Measurements from ENCODE around the gene PGAP1.
"Not testable (repeated sequence)": the region's sequence is repeated elsewhere in the genome, so short reads cannot be mapped to it uniquely, and the experiment has no call there.

Gene PGAP1

GRCh38 chr2:196915507-196916189 is 10.9 kb downstream of the PGAP1 start:
- peaks cover 7% of the 10 kb centered on the region for H3K4me1 ChIP-seq (ENCODE audit: control insufficient read depth, insufficient read depth, low read length)
- no peaks in the 10 kb centered on the region for H3K9me3 ChIP-seq (ENCODE audit: control insufficient read depth, low read length)
- no peak overlapping the region for H3K4me3 ChIP-seq (ENCODE audit: low read length)
- H3K9ac ChIP-seq (ENCODE audit: low read length) = no peak overlapping the region
- H3K36me3 ChIP-seq (ENCODE audit: control insufficient read depth, insufficient read depth, low read length) = no peaks in the 10 kb centered on the region
- H3K27me3 ChIP-seq (ENCODE audit: control insufficient read depth, insufficient read depth, low read length) = no peaks in the 10 kb centered on the region

GRCh38 chr2:196914867-196915460 is 11.5 kb downstream of the PGAP1 start:
- H3K4me1 ChIP-seq (ENCODE audit: control insufficient read depth, insufficient read depth, low read length) = peaks cover 7% of the 10 kb centered on the region
- no peak overlapping the region for H3K4me3 ChIP-seq (ENCODE audit: low read length)
- H3K9me3 ChIP-seq (ENCODE audit: control insufficient read depth, low read length) = no peaks in the 10 kb centered on the region
- no peaks in the 10 kb centered on the region for H3K27me3 ChIP-seq (ENCODE audit: control insufficient read depth, insufficient read depth, low read length)
- no peak overlapping the region for H3K9ac ChIP-seq (ENCODE audit: low read length)
- H3K36me3 ChIP-seq (ENCODE audit: control insufficient read depth, insufficient read depth, low read length) = no peaks in the 10 kb centered on the region

GRCh38 chr2:196913691-196914090 is 12.8 kb downstream of the PGAP1 start:
- H3K27me3 ChIP-seq (ENCODE audit: control insufficient read depth, insufficient read depth, low read length) = no peaks in the 10 kb centered on the region
- H3K4me1 ChIP-seq (ENCODE audit: control insufficient read depth, insufficient read depth, low read length) = peaks cover 7% of the 10 kb centered on the region
- H3K36me3 ChIP-seq (ENCODE audit: control insufficient read depth, insufficient read depth, low read length) = no peaks in the 10 kb centered on the region
- H3K9ac ChIP-seq (ENCODE audit: low read length) = no peak overlapping the region
- no peaks in the 10 kb centered on the region for H3K9me3 ChIP-seq (ENCODE audit: control insufficient read depth, low read length)
- H3K4me3 ChIP-seq (ENCODE audit: low read length) = no peak overlapping the region

- H3K9me3 ChIP-seq (ENCODE audit: control insufficient read depth, low read length); H3K4me1 ChIP-seq (ENCODE audit: control insufficient read depth, insufficient read depth, low read length); H3K9ac ChIP-seq (ENCODE audit: low read length); H3K4me3 ChIP-seq (ENCODE audit: low read length); H3K36me3 ChIP-seq (ENCODE audit: control insufficient read depth, insufficient read depth, low read length); H3K27me3 ChIP-seq (ENCODE audit: control insufficient read depth, insufficient read depth, low read length): not testable (repeated sequence)
Measured at GRCh38 chr2:196905365-196905764, 21.1 kb downstream of the PGAP1 start.

GRCh38 chr2:196902828-196903227 is 23.7 kb downstream of the PGAP1 start:
- Histone ChIP-seq H3K4me3 (ENCODE audit: low read length) (no peak overlapping the region), H3K9me3 (ENCODE audit: control insufficient read depth, low read length) (no peaks in the 10 kb centered on the region), H3K36me3 (ENCODE audit: control insufficient read depth, insufficient read depth, low read length) (no peaks in the 10 kb centered on the region), H3K9ac (ENCODE audit: low read length) (no peak overlapping the region), H3K27me3 (ENCODE audit: control insufficient read depth, insufficient read depth, low read length) (no peaks in the 10 kb centered on the region), H3K4me1 (ENCODE audit: control insufficient read depth, insufficient read depth, low read length) (no peaks in the 10 kb centered on the region)

GRCh38 chr2:196900843-196901242 is 25.7 kb downstream of the PGAP1 start:
- Histone ChIP-seq H3K4me3 (ENCODE audit: low read length) (no peak overlapping the region), H3K9ac (ENCODE audit: low read length) (no peak overlapping the region), H3K4me1 (ENCODE audit: control insufficient read depth, insufficient read depth, low read length) (no peaks in the 10 kb centered on the region), H3K36me3 (ENCODE audit: control insufficient read depth, insufficient read depth, low read length) (no peaks in the 10 kb centered on the region), H3K27me3 (ENCODE audit: control insufficient read depth, insufficient read depth, low read length) (no peaks in the 10 kb centered on the region), H3K9me3 (ENCODE audit: control insufficient read depth, low read length) (no peaks in the 10 kb centered on the region)

GRCh38 chr2:196899976-196900375 is 26.5 kb downstream of the PGAP1 start:
- Histone ChIP-seq H3K9me3 (ENCODE audit: control insufficient read depth, low read length) (no peaks in the 10 kb centered on the region), H3K4me1 (ENCODE audit: control insufficient read depth, insufficient read depth, low read length) (no peaks in the 10 kb centered on the region), H3K4me3 (ENCODE audit: low read length) (no peak overlapping the region), H3K36me3 (ENCODE audit: control insufficient read depth, insufficient read depth, low read length) (no peaks in the 10 kb centered on the region), H3K9ac (ENCODE audit: low read length) (no peak overlapping the region), H3K27me3 (ENCODE audit: control insufficient read depth, insufficient read depth, low read length) (no peaks in the 10 kb centered on the region)

- Histone ChIP-seq H3K27me3 (ENCODE audit: control insufficient read depth, insufficient read depth, low read length) (no peaks in the 10 kb centered on the region), H3K4me3 (ENCODE audit: low read length) (no peak overlapping the region), H3K4me1 (ENCODE audit: control insufficient read depth, insufficient read depth, low read length) (no peaks in the 10 kb centered on the region), H3K9ac (ENCODE audit: low read length) (no peak overlapping the region), H3K9me3 (ENCODE audit: control insufficient read depth, low read length) (no peaks in the 10 kb centered on the region), H3K36me3 (ENCODE audit: control insufficient read depth, insufficient read depth, low read length) (no peaks in the 10 kb centered on the region)
Measured at GRCh38 chr2:196891136-196891535, 35.4 kb downstream of the PGAP1 start.

- Histone ChIP-seq H3K4me3 (ENCODE audit: low read length) (no peak overlapping the region), H3K36me3 (ENCODE audit: control insufficient read depth, insufficient read depth, low read length) (no peaks in the 10 kb centered on the region), H3K9ac (ENCODE audit: low read length) (no peak overlapping the region), H3K4me1 (ENCODE audit: control insufficient read depth, insufficient read depth, low read length) (no peaks in the 10 kb centered on the region), H3K9me3 (ENCODE audit: control insufficient read depth, low read length) (no peaks in the 10 kb centered on the region), H3K27me3 (ENCODE audit: control insufficient read depth, insufficient read depth, low read length) (no peaks in the 10 kb centered on the region)
Measured at GRCh38 chr2:196887431-196887830, 39.1 kb downstream of the PGAP1 start.

- H3K9ac ChIP-seq (ENCODE audit: low read length) = no peak overlapping the region
- no peaks in the 10 kb centered on the region for H3K36me3 ChIP-seq (ENCODE audit: control insufficient read depth, insufficient read depth, low read length)
- H3K27me3 ChIP-seq (ENCODE audit: control insufficient read depth, insufficient read depth, low read length) = no peaks in the 10 kb centered on the region
- no peaks in the 10 kb centered on the region for H3K9me3 ChIP-seq (ENCODE audit: control insufficient read depth, low read length)
- no peaks in the 10 kb centered on the region for H3K4me1 ChIP-seq (ENCODE audit: control insufficient read depth, insufficient read depth, low read length)
- H3K4me3 ChIP-seq (ENCODE audit: low read length) = no peak overlapping the region
Measured at GRCh38 chr2:196884368-196884767, 42.1 kb downstream of the PGAP1 start.

- Histone ChIP-seq H3K36me3 (ENCODE audit: control insufficient read depth, insufficient read depth, low read length) (no peaks in the 10 kb centered on the region), H3K9me3 (ENCODE audit: control insufficient read depth, low read length) (no peaks in the 10 kb centered on the region)
Measured at GRCh38 chr2:196876364-196876763, 50.1 kb downstream of the PGAP1 start.

GRCh38 chr2:196875414-196875813 is 51.1 kb downstream of the PGAP1 start:
- Histone ChIP-seq H3K27me3 (ENCODE audit: control insufficient read depth, insufficient read depth, low read length) (no peaks in the 10 kb centered on the region), H3K9me3 (ENCODE audit: control insufficient read depth, low read length) (no peaks in the 10 kb centered on the region), H3K4me3 (ENCODE audit: low read length) (no peak overlapping the region), H3K36me3 (ENCODE audit: control insufficient read depth, insufficient read depth, low read length) (no peaks in the 10 kb centered on the region), H3K4me1 (ENCODE audit: control insufficient read depth, insufficient read depth, low read length) (no peaks in the 10 kb centered on the region), H3K9ac (ENCODE audit: low read length) (no peak overlapping the region)

More at GRCh38 chr2:196876364-196876763, 50.1 kb downstream of the PGAP1 start:
- H3K4me3 ChIP-seq (ENCODE audit: low read length) = no peak overlapping the region
- H3K4me1 ChIP-seq (ENCODE audit: control insufficient read depth, insufficient read depth, low read length) = no peaks in the 10 kb centered on the region
- H3K9ac ChIP-seq (ENCODE audit: low read length) = no peak overlapping the region
- no peaks in the 10 kb centered on the region for H3K27me3 ChIP-seq (ENCODE audit: control insufficient read depth, insufficient read depth, low read length)

Measured in mucosa of stomach (tissue), 1 donor.